GM21717 (cell line): ENCODE results near the gene NPY5R.

Source experiments
- ATAC-seq: cut with Tn5 transposase; IDR thresholded peaks from one replicate; pipeline ENCODE4 v1.9.1; 2021; ENCODE audit warnings: mild to moderate bottlenecking, moderate library complexity; ENCODE audit not compliant: unreplicated experiment

NPY5R gene

GRCh38 chr4:163343604-163344146 lies at the start of gene NPY5R:
NPY5R (plus strand) TSS chr4:163343892; CDS start chr4:163350274, 6,382 bp downstream.
- no peak for ATAC-seq

- no peak for ATAC-seq
Measured at GRCh38 chr4:163295138-163295537, 48.6 kb upstream of the NPY5R start.

GRCh38 chr4:163300445-163300844 lies 43.2 kb upstream of the NPY5R start:
- no peak for ATAC-seq

GRCh38 chr4:163303069-163303468 lies 40.6 kb upstream of the NPY5R start:
- ATAC-seq: no peak

GRCh38 chr4:163309466-163309865 lies 34.2 kb upstream of the NPY5R start:
- no peak for ATAC-seq

GRCh38 chr4:163317110-163317509 lies 26.6 kb upstream of the NPY5R start:
- no peak for ATAC-seq

GRCh38 chr4:163330916-163331628 lies 12.6 kb upstream of the NPY5R start:
- ATAC-seq: no peak

- no peak for ATAC-seq
Measured at GRCh38 chr4:163331629-163332376, 11.9 kb upstream of the NPY5R start.

GRCh38 chr4:163332526-163333406 lies 10.9 kb upstream of the NPY5R start, which contains the start of gene NPY1R:
NPY1R (minus strand) TSS chr4:163332596; CDS start chr4:163326554, 6,042 bp downstream.
- ATAC-seq: peak; percentile 75

GRCh38 chr4:163335384-163335783 lies 8.3 kb upstream of the NPY5R start:
- no peak for ATAC-seq

GRCh38 chr4:163344147-163345125 lies 744 bp downstream of the NPY5R start:
- ATAC-seq: no peak

GRCh38 chr4:163350672-163351071 lies 7.0 kb downstream of the NPY5R start:
- ATAC-seq: no peak

GRCh38 chr4:163353054-163353453 lies 9.4 kb downstream of the NPY5R start:
- no peak for ATAC-seq

- ATAC-seq: no peak
Measured at GRCh38 chr4:163356104-163356503, 12.4 kb downstream of the NPY5R start.

GRCh38 chr4:163367651-163368050 lies 24.0 kb downstream of the NPY5R start:
- ATAC-seq: no peak

- no peak for ATAC-seq
Measured at GRCh38 chr4:163372029-163372428, 28.3 kb downstream of the NPY5R start.

- ATAC-seq: no peak
Measured at GRCh38 chr4:163378661-163379060, 35.0 kb downstream of the NPY5R start.

GRCh38 chr4:163380703-163381102 lies 37.0 kb downstream of the NPY5R start:
- ATAC-seq: no peak

GRCh38 chr4:163382178-163382869 lies 38.6 kb downstream of the NPY5R start:
- no peak for ATAC-seq
